CD4-positive, alpha-beta T cell treated with Interferon alpha-2 for 1 hour (primary cell): Measurements from ENCODE around the gene TTPAL.

Experiments
- DNase-seq, 2 donors: peaks; one replicate each; pipeline ENCODE4 v3.0.0-alpha.2; 2020 to 2022

TTPAL gene

GRCh38 chr20:44500221-44500620 lies 24.5 kb downstream of the TTPAL start:
- DNase-seq: no peak

DNA sequence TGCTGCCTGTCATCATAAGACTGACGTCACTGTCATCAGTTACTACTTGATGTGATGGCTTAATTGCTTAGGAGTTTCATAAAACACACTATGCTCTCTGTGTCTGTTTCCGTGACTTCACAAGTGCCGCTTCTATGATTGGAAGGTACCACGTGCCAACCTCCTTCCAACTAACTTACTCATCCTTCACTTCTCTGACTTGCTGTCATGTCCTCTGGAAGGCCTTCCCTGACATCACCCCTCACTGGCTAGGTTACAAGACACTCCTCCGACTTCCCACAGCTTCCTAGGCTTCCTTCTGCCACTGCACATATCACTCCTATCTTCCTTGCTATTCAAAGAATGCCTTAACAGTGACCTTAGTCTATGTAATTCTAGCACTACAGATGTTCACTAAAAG lies 25.8 kb downstream of the TTPAL start:
- DNase-seq: no peak

- no peak for DNase-seq
These were observed 27.3 kb downstream of the TTPAL start for GRCh38 chr20:44502968-44503367.

DNA sequence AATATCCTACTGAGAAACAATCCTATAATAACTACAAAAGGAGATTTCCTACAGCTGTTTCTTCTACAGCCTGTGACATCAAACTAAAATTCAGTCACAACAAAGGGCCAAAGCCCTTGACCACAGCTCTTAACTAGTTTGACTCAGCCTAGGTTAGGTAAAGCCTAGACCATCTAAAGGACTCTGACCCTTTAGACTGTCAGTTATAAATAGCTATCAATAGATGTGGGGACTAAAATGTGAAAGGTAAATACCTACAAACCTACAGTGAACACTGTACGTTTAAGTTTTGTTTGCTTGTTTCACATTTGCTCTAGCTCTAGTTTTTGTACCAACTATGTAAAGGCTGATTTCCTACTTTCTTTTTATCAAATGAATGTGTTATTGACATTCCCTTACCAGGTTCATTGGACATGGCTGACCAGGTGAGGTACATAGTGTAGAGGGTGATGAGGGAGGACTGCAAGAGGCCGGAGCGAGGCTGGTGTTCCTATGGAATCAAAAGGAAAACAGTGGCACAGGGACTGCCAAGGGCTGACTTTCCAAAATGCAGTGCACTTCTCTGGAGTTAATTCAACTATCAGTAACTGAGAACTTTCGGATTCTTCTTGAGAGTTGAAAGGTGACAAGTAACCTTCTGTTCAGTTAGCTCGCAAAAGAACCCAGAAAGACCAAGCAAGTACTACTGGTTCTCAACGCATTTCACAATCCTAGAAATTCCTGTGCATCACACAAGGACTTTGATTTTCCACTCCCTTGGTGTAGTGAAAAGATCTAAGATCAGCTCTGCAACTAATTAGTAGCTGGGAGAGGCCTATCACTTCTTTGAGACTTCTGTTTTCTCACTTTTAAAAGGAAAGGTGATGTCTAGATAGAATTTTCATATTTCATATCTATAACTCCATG lies 29.0 kb downstream of the TTPAL start:
- DNase-seq: no peak

GRCh38 chr20:44509762-44510161 lies 34.1 kb downstream of the TTPAL start:
- DNase-seq: no peak

- no peak for DNase-seq
These were observed 38.2 kb downstream of the TTPAL start for GRCh38 chr20:44513871-44514270.

DNA sequence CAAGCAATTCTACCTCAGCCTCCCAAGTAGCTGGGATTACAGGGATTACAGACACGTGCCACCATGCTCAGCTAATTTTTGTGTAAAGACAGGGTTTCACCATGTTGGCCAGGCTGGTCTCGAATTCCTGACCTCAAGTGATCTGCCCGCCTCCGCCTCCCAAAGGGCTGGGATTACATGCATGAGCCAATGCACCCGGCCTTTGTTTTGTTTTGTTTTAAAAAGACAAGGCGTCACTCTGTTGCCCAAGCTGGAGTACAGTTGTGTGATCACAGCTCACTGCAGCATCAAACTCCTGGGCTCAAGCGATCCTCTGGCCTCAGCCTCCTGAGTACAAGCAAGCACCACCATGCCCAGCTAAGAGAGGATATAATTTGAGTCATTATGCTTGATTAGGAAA lies 40.8 kb downstream of the TTPAL start:
- no peak for DNase-seq

- no peak for DNase-seq
These were observed 41.8 kb downstream of the TTPAL start for GRCh38 chr20:44517454-44517853.

DNA sequence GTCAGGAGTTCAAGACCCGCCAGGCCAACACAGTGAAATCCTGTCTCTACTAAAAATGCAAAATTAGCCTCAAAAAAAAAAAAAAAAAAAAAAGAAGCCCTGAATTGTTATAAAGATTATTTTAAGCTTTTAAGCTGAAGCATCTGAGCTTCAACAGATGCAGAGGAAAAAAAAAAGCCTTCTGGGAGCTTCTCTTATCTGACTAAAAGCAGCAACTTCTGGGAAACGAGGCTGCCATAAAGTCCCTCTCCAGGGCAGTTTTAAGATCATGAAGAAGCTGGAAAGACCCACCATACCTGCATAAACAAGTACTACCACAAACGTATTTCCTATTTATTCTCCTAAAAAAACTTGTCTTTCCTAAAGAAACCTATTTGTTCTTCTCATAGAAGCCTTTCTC lies 42.6 kb downstream of the TTPAL start:
- no peak for DNase-seq

GRCh38 chr20:44520881-44521280 lies 45.2 kb downstream of the TTPAL start:
- DNase-seq: peak; percentile 2 to 33

DNA sequence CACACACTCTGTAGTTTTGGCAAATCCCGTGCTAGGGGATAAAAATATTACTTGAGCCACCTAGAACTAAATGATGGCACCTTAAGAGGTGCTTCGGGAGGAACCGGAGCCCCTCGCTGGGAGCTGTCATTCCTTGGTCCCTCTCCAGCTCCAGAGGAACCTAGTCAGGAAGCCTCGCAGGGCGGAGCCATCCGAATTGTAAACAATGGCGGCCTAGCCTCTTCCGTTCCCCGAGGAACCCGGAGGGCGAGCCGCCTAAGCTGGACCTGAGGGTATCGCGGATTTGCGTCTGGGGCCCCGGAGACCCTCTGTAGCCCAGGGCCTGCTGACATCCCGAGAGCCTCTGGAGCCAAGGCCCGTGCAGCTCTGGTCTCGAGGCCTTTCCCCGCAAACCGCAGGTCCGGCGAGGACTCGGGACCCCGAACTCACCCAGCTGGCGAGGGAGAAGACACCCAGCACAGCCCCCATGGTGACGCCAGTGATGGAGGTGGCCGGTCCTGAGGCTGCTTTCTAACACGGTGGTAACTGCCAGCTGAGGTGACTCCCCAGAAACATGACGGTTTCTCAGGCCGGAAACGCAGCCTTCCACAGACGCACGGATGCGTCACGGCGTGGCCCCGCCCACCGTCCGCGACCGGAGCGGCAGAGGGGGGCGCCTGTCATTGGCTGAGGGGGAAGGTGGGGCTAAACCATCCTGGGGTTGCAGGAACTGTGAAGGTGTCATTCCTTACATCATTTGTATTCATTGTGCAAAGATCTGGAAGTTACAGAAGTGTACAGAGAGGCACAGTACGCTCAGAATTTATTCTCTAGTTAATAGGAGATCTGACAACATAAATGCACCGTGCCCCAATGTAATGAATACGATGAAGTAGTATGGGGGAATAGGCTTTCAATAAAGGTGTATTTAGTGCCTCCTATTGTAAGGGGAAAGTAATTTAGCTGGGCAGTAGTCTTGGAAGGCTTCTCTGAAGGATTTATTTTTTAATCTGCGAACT lies 46.1 kb downstream of the TTPAL start, which contains the start of gene SERINC3:
Gene SERINC3 (minus strand): TSS at position 587 of the 998 bp plus-strand sequence. CDS start 119 bp downstream, at position 468.
- peak; percentile 96 to 97 for DNase-seq

- no peak for DNase-seq
These were observed 47.2 kb downstream of the TTPAL start for GRCh38 chr20:44522841-44523240.

- DNase-seq: no peak
These were observed 48.1 kb downstream of the TTPAL start for GRCh38 chr20:44523746-44524145.

GRCh38 chr20:44526129-44526528 lies 50.5 kb downstream of the TTPAL start:
- no peak for DNase-seq

DNA sequence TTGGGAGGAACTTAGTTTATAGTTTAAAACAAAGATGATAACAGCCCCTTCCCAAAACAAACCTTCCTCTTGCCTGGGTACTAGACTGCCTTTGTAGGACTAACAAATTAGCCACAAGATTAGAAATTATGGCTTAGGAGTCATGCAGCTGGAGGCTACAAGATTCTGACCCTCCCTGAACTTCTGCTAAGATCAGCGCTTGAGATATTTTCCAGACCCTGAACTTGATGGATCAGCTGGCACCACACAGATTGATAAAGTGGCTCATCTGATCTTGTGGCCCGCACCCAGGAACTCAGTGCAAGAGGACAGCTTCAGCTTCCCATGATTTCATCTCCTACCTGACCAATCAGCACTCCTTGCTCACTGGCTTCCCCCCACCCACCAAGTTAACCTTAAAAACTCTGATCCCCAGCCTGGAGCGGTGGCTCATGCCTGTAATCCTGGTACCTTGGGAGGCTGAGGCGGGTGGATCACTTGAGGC lies 52.1 kb downstream of the TTPAL start:
- no peak for DNase-seq

GRCh38 chr20:44528309-44528708 lies 52.6 kb downstream of the TTPAL start:
- DNase-seq: no peak

GRCh38 chr20:44532259-44532980 lies 56.7 kb downstream of the TTPAL start:
- DNase-seq: no peak

GRCh38 chr20:44532981-44533331 lies 57.3 kb downstream of the TTPAL start:
- no peak for DNase-seq

GRCh38 chr20:44533928-44534327 lies 58.3 kb downstream of the TTPAL start:
- DNase-seq: no peak

- DNase-seq: no peak
These were observed 60.5 kb downstream of the TTPAL start for GRCh38 chr20:44536175-44536574.

GRCh38 chr20:44537993-44538392 lies 62.3 kb downstream of the TTPAL start:
- DNase-seq: no peak

DNA sequence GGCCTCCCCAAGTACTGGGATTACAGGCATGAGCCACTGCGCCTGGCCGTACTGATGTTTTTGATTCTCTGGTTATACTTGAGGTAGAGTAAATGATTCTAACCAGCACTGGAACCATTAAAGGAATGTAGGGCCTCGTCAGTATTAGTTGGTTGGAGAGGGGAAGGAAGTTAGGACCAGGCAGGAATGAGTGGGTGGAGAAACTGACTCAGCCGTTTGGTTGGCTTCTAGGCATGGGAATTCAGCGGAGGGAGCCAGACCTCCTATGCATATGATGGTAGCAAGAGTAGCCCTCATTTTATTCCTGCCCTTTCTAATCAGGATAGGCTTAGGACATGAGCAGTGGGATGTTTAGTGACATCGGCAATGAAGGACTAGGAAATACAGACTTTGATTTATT lies 65.2 kb downstream of the TTPAL start:
- no peak for DNase-seq

DNA sequence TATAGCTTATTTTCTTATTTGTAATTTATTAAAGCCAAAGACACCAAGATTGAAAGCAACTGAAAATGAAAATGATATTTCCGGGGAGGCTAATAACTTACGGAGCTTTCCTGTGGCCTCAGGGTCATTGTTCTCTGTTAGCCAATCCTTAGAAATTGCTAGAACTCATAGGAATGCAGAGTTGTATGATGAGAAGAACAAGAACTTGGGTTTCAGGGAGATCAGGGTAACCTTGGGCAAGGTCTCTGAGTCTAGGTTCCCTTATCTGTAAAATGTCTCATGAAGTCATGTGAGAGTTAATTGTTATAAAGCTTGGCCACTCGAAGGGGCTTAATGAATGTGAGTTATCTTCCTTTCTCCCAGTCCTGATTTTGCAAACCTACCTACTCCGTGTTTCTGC lies 66.3 kb downstream of the TTPAL start:
- no peak for DNase-seq
